K562 (cell line): Measurements from ENCODE around the gene RPP14. TPM values are rescaled to one million over a fixed set of nuclear protein-coding genes. Genes with fewer than 3 reads are reported as not detected.

Source experiments
- ATAC-seq: fragments of 200-7000 bp; cut with Tn5 transposase; 3 replicates; pipeline ENCODE4 v1.9.1; 2020; ENCODE audit warnings: moderate library complexity
- BruUV-seq: library from RNA; stranded (reverse); fragments of 400-500 nt; replicated peaks from 2 replicates; lab custom pipeline; 2021; lab: Mats Ljungman, UMichigan
- CTCF ChIA-PET: fragments of 300-600 bp; formaldehyde crosslinking; extraction: SDS; loops from one replicate; lab custom pipeline; 2021; ENCODE audit warnings: low intra/inter-chr PET ratio; lab: Yijun Ruan, JAX
- POLR2A ChIA-PET: fragments of 300-600, 350-650 bp; sonication (Branson Sonifier 250); formaldehyde crosslinking; extraction: SDS; loops from one replicate; lab custom pipeline; 2021; ENCODE audit warnings: antibody characterized with exemption, inconsistent platforms; lab: Yijun Ruan, JAX
- DNase-seq, 4 experiments: peaks; one replicate each; pipeline versions ENCODE4 v3.0.0 to v3.0.0-alpha.2; 2011 to 2018; ENCODE audit warnings: low spot score in 3 of 4, mixed read lengths in 3 of 4; ENCODE audit errors: extremely low read depth in 1 of 4
- FAIRE-seq: peaks from 2 replicates; lab custom pipeline; 2011; peaks lifted over from hg19 to GRCh38; lab: Jason Lieb, UNC
- H2AFZ ChIP-seq: 2 replicates; pipeline ENCODE4 v1.6.0; 2011; ENCODE audit warnings: low read depth, low read length, control low read depth, inconsistent platforms
- H3K27ac ChIP-seq: fragments of 200-600 bp; 3 replicates; pipeline ENCODE4 v1.8.0; 2011; ENCODE audit warnings: low read depth, mild to moderate bottlenecking, control low read depth, inconsistent platforms, low read length, moderate library complexity, mixed read lengths; ENCODE audit errors: extremely low read depth
- H3K27me3 ChIP-seq, 2 experiments: fragments of 300-600 bp in 1 of 2; 2 replicates in 1 of 2; 3 replicates in 1 of 2; pipeline versions ENCODE4 v1.6.0 to v1.8.0; 2011; ENCODE audit warnings: inconsistent platforms in 2 of 2, low read length in 2 of 2, mild to moderate bottlenecking in 1 of 2, mixed read lengths in 1 of 2, moderate library complexity in 1 of 2; ENCODE audit not compliant: control insufficient read depth in 2 of 2, insufficient read depth in 2 of 2
- H3K36me3 ChIP-seq: fragments of 300-600 bp; 3 replicates; pipeline ENCODE4 v1.8.0; 2011; ENCODE audit warnings: mild to moderate bottlenecking, low read length, inconsistent platforms; ENCODE audit not compliant: control insufficient read depth, insufficient read depth
- H3K4me1 ChIP-seq, 2 experiments: fragments of 200-600 bp in 1 of 2; replicated peaks in 1 of 2; 2 replicates in 1 of 2; 3 replicates in 1 of 2; pipeline versions ENCODE4 v1.5.1 to v1.8.0; 2011; ENCODE audit warnings: inconsistent platforms in 2 of 2, low read length in 2 of 2, mild to moderate bottlenecking in 1 of 2, mixed read lengths in 1 of 2, moderate library complexity in 1 of 2; ENCODE audit not compliant: control insufficient read depth in 2 of 2, insufficient read depth in 2 of 2
- H3K4me2 ChIP-seq: 2 replicates; pipeline ENCODE4 v1.6.1; 2011; ENCODE audit warnings: low read length, control low read depth, inconsistent platforms, mixed read lengths; ENCODE audit not compliant: insufficient read depth
- H3K4me3 ChIP-seq: fragments of 200-600 bp; sonication (generic), shearing (Covaris generic); 2 replicates; pipeline ENCODE4 v1.5.1; 2016; ENCODE audit warnings: control low read depth, inconsistent platforms
- H3K79me2 ChIP-seq: fragments of 200-600 bp; 3 replicates; pipeline ENCODE4 v1.8.0; 2011; ENCODE audit warnings: low read length, inconsistent platforms; ENCODE audit not compliant: control insufficient read depth, insufficient read depth
- H3K9ac ChIP-seq, 2 experiments: 2 replicates each; pipeline versions ENCODE4 v1.6.0 to v1.6.1; 2011; ENCODE audit warnings: low read depth in 2 of 2, low read length in 2 of 2, control low read depth in 1 of 2, inconsistent platforms in 1 of 2, mild to moderate bottlenecking in 1 of 2, mixed read lengths in 1 of 2; ENCODE audit not compliant: insufficient read depth in 1 of 2
- H3K9me1 ChIP-seq: one replicate; pipeline ENCODE4 v1.6.0; 2011; ENCODE audit warnings: inconsistent platforms, mild to moderate bottlenecking, low read length, moderate library complexity; ENCODE audit not compliant: control insufficient read depth, insufficient read depth
- H3K9me3 ChIP-seq: replicated peaks from 2 replicates; pipeline ENCODE4 v1.5.1; 2011; ENCODE audit warnings: low read depth, low read length, inconsistent platforms; ENCODE audit not compliant: control insufficient read depth, insufficient read depth
- H4K20me1 ChIP-seq: replicated peaks from 2 replicates; pipeline ENCODE4 v1.6.1; 2011; ENCODE audit warnings: low read length, inconsistent platforms, mixed read lengths; ENCODE audit not compliant: control insufficient read depth, insufficient read depth
- NFIC ChIP-seq: fragments of 450-650 bp; IDR thresholded peaks from 2 replicates; pipeline ENCODE4 v1.6.1; 2017; ENCODE audit warnings: mild to moderate bottlenecking, inconsistent platforms
- WGBS: fragments of 100-300 bp; shearing (Covaris generic); methylation state at CpG from one replicate; pipeline ENCODE4 v1.1.6; 2016; ENCODE audit warnings: low coverage, mixed read lengths; ENCODE audit not compliant: insufficient coverage; ENCODE audit errors: missing lambda C conversion rate; 5-methylcytosine and 5-hydroxymethylcytosine counted together
- in situ Hi-C: fragments of 300-500 bp; cut with MboI; formaldehyde crosslinking; loops from 4 replicates; pipeline ENCODE4 v1.15.0; 2018; ENCODE audit warnings: inconsistent platforms, mixed read lengths
- intact Hi-C: fragments of 100-400 bp; cut with micrococcal nuclease; formaldehyde crosslinking; loops from 2 replicates; pipeline ENCODE4 v1.14.2; 2022
- polyA plus RNA-seq, 8 experiments: library from polyadenylated mRNA; depleted of rRNA in 4 of 8; stranded (reverse) in 5 of 8; unstranded in 3 of 8; fragments of >200 nt; fragmentation: Nextera tagmentation in 2 of 8; fragmentation: Illumina TruSeq in 1 of 8; extraction: Ambion mirVana in 2 of 8; extraction: Trizol in 1 of 8; gene quantifications; 2 replicates each; pipeline versions ENCODE4 v1.2.1 to v1.2.3, GENCODE V29; 2011 to 2014; ENCODE audit warnings: inconsistent platforms in 1 of 8, missing spikeins in 1 of 8
- total RNA-seq, 7 experiments: library from RNA; depleted of rRNA in 6 of 7; stranded (reverse); fragments of >200 nt in 6 of 7; fragmentation: Illumina TruSeq in 2 of 7; extraction: Trizol in 2 of 7; gene quantifications; 2 replicates each; pipeline versions ENCODE4 v1.2.1 to v1.2.3, GENCODE V29; 2011 to 2021; ENCODE audit warnings: low replicate concordance in 1 of 7
- TF ChIP-seq, protein P1 (sequence below), 2 experiments: fragments of 450-650 bp in 1 of 2; sonication (generic) in 1 of 2; formaldehyde crosslinking in 1 of 2; IDR thresholded peaks; 2 replicates each; pipeline versions ENCODE4 v1.7.1 to v1.9.0; 2016 to 2022; ENCODE audit warnings: inconsistent platforms in 1 of 2, mild to moderate bottlenecking in 1 of 2, missing genetic modification reagents in 1 of 2

Gene RPP14
- total and polyA plus RNA-seq, 9 of the 15 experiments (the other 6 are each of a cell fraction or from before 2014, with no cell fraction given), result 13.5 to 20.8 (median 15.4) TPM

DNA sequence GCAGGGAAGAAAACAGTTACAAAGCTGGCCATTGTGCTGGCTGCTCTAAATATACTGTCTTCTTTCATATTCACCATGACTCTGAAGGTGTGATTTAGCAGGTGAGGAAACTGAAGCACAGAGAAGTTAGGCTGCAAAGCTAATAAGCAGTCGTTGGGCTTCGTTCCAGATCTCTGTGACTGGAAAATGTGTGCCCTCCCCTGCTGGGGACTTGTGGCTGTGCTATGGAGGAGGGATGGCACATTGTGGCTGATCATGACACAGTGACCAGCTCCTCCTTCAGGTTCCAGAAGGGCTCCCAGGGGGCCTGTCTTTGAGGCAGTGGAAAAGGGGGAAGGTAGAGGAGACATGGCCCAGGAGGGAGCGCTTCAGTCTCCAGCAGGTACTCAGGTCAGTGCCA is 45.9 kb downstream of the RPP14 start:
- Histone ChIP-seq H3K4me3 (no peak overlapping the region), H4K20me1 (no peaks in the 10 kb centered on the region; the same call in 1 of the 2 replicates)
- BruUV-seq, result no TSS peak
- in situ Hi-C loops, result no loop called here
- TF ChIP-seq, protein P1, sequence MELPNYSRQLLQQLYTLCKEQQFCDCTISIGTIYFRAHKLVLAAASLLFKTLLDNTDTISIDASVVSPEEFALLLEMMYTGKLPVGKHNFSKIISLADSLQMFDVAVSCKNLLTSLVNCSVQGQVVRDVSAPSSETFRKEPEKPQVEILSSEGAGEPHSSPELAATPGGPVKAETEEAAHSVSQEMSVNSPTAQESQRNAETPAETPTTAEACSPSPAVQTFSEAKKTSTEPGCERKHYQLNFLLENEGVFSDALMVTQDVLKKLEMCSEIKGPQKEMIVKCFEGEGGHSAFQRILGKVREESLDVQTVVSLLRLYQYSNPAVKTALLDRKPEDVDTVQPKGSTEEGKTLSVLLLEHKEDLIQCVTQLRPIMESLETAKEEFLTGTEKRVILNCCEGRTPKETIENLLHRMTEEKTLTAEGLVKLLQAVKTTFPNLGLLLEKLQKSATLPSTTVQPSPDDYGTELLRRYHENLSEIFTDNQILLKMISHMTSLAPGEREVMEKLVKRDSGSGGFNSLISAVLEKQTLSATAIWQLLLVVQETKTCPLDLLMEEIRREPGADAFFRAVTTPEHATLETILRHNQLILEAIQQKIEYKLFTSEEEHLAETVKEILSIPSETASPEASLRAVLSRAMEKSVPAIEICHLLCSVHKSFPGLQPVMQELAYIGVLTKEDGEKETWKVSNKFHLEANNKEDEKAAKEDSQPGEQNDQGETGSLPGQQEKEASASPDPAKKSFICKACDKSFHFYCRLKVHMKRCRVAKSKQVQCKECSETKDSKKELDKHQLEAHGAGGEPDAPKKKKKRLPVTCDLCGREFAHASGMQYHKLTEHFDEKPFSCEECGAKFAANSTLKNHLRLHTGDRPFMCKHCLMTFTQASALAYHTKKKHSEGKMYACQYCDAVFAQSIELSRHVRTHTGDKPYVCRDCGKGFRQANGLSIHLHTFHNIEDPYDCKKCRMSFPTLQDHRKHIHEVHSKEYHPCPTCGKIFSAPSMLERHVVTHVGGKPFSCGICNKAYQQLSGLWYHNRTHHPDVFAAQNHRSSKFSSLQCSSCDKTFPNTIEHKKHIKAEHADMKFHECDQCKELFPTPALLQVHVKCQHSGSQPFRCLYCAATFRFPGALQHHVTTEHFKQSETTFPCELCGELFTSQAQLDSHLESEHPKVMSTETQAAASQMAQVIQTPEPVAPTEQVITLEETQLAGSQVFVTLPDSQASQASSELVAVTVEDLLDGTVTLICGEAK (IDR thresholded peaks at IDR 0.05), result no peak
- TF ChIP-seq, protein P1 (CRISPR knock-in tag; IDR thresholded peaks at IDR 0.05), result no peak
- TF ChIP-seq NFIC, result peak; percentile 44
- TF ChIP-seq, all 486 proteins: peak for 1
- no peak for FAIRE-seq
- no peak overlapping the region for H3K9ac ChIP-seq
- no peaks in the 10 kb centered on the region; the same call in 2 of the 3 replicates for H3K36me3 ChIP-seq
- H3K9me3 ChIP-seq, result no peaks in the 10 kb centered on the region
- ChIA-PET POLR2A (interaction anchor here (0.5 to 0.7 kb wide), 2 partner anchors 30 to 1759 kb away, joined by 3 read pairs; no protein-coding TSS in a partner anchor), CTCF (no interaction called here)
- peak; percentile 50; the same call in 2 of the 3 replicates for ATAC-seq
- DNase-seq, result no peak
- 20% methylated on average over 1 of the region's 3 CpGs for WGBS
- H3K79me2 ChIP-seq, result no peaks in the 10 kb centered on the region; the same call in 2 of the 3 replicates
- no peak overlapping the region for H3K27ac ChIP-seq
- no peaks in the 10 kb centered on the region for H3K27me3 ChIP-seq
- H3K4me1 ChIP-seq, result peaks cover 0 to 17% of the 10 kb centered on the region in 2 experiments; a peak in 3 of 5 replicates
- no peak overlapping the region for H2AFZ ChIP-seq
- H3K4me2 ChIP-seq, result no peak overlapping the region
- intact Hi-C loops, result no loop called here
- H3K9me1 ChIP-seq, result no peaks in the 10 kb centered on the region
